Neural cell (in vitro differentiated cells): ENCODE results near the gene LTBP1. TPM values are rescaled to one million over a fixed set of nuclear protein-coding genes. Genes with fewer than 3 reads are reported as not detected.

Source experiments
- H2AFZ ChIP-seq: fragments of 200-600, 300-800 bp; sonication (generic), shearing (Covaris generic); 2 replicates; pipeline ENCODE4 v1.6.0; 2014; ENCODE audit warnings: low read depth, mild to moderate bottlenecking, antibody characterized with exemption, low read length, moderate library complexity
- H3F3A ChIP-seq: fragments of 200-600 bp; shearing (Covaris generic); 2 replicates; pipeline ENCODE4 v1.6.1; 2016; ENCODE audit warnings: mild to moderate bottlenecking, moderate library complexity, mixed read lengths, antibody characterized with exemption, low read length; ENCODE audit not compliant: insufficient read depth, poor library complexity, severe bottlenecking
- H3K27ac ChIP-seq: fragments of 200-600, 300-800 bp; sonication (generic), shearing (Covaris generic); 2 replicates; pipeline ENCODE4 v1.5.1; 2014; ENCODE audit warnings: mild to moderate bottlenecking, low read length, moderate library complexity
- H3K27me3 ChIP-seq: fragments of 300-800, 200-600 bp; sonication (generic), shearing (Covaris generic); 2 replicates; pipeline ENCODE4 v1.6.0; 2014; ENCODE audit warnings: mild to moderate bottlenecking, low read depth, low read length, moderate library complexity; ENCODE audit not compliant: insufficient read depth
- H3K36me3 ChIP-seq: fragments of 300-800, 200-600 bp; sonication (generic), shearing (Covaris generic); 2 replicates; pipeline ENCODE4 v1.5.1; 2014; ENCODE audit warnings: mild to moderate bottlenecking, antibody characterized with exemption, low read length, moderate library complexity; ENCODE audit not compliant: insufficient read depth
- H3K4me2 ChIP-seq: fragments of 300-800, 200-600 bp; sonication (generic), shearing (Covaris generic); 2 replicates; pipeline ENCODE4 v1.6.0; 2014; ENCODE audit warnings: mild to moderate bottlenecking, low read length
- H3K4me3 ChIP-seq: fragments of 300-800, 200-600 bp; sonication (generic), shearing (Covaris generic); 2 replicates; pipeline ENCODE4 v1.5.1; 2014; ENCODE audit warnings: mild to moderate bottlenecking, low read length, moderate library complexity
- H3K79me2 ChIP-seq: fragments of 200-600 bp; shearing (Covaris generic); replicated peaks from 2 replicates; pipeline ENCODE4 v1.6.0; 2014; ENCODE audit warnings: mild to moderate bottlenecking, low read length, moderate library complexity; ENCODE audit not compliant: insufficient read depth
- H3K9ac ChIP-seq: fragments of 300-800, 200-600 bp; sonication (generic), shearing (Covaris generic); 2 replicates; pipeline ENCODE4 v1.6.1; 2016; ENCODE audit warnings: mild to moderate bottlenecking, low read length, mixed read lengths
- H3K9me2 ChIP-seq: fragments of 200-600 bp; shearing (Covaris generic); 2 replicates; pipeline ENCODE4 v1.6.1; 2016; ENCODE audit warnings: mild to moderate bottlenecking, low read length, mixed read lengths; ENCODE audit not compliant: insufficient read depth
- H3K9me3 ChIP-seq: fragments of 200-600, 300-800 bp; sonication (generic), shearing (Covaris generic); 2 replicates; pipeline ENCODE4 v1.6.1; 2016; ENCODE audit warnings: mild to moderate bottlenecking, mixed run types, low read length, moderate library complexity, mixed read lengths
- H4K20me1 ChIP-seq: fragments of 200-600 bp; shearing (Covaris generic); 2 replicates; pipeline ENCODE4 v1.6.1; 2016; ENCODE audit warnings: mild to moderate bottlenecking, mixed run types; ENCODE audit not compliant: insufficient read depth
- EP300 ChIP-seq: fragments of 450-650 bp; conservative IDR thresholded peaks from 2 replicates; pipeline ENCODE4 v1.6.1; 2014; ENCODE audit warnings: antibody characterized with exemption, mild to moderate bottlenecking, moderate library complexity; ENCODE audit not compliant: poor library complexity, severe bottlenecking
- EZH2 ChIP-seq: fragments of 200-600, 300-800 bp; shearing (Covaris generic), sonication (generic); IDR thresholded peaks from 2 replicates; pipeline ENCODE4 v1.6.1; 2014; ENCODE audit warnings: antibody characterized with exemption, low read length, borderline replicate concordance, mild to moderate bottlenecking; ENCODE audit not compliant: insufficient read depth, poor library complexity, severe bottlenecking
- MXI1 ChIP-seq: fragments of 450-650 bp; conservative IDR thresholded peaks from 2 replicates; pipeline ENCODE4 v1.6.1; 2014; ENCODE audit warnings: antibody characterized with exemption, mild to moderate bottlenecking; ENCODE audit not compliant: poor library complexity, severe bottlenecking
- POLR2AphosphoS5 ChIP-seq: IDR thresholded peaks from 2 replicates; pipeline ENCODE4 v1.6.1; 2012
- RAD21 ChIP-seq: fragments of 450-650 bp; conservative IDR thresholded peaks from 2 replicates; pipeline ENCODE4 v1.6.1; 2014; ENCODE audit warnings: antibody characterized with exemption, mild to moderate bottlenecking, moderate library complexity
- SMC3 ChIP-seq: fragments of 450-650 bp; conservative IDR thresholded peaks from 2 replicates; pipeline ENCODE4 v1.6.1; 2014; ENCODE audit warnings: antibody characterized with exemption, mild to moderate bottlenecking, moderate library complexity; ENCODE audit not compliant: poor library complexity
- TAF1 ChIP-seq: IDR thresholded peaks from 2 replicates; pipeline ENCODE4 v1.6.1; 2012; ENCODE audit warnings: low read depth
- polyA plus RNA-seq: library from polyadenylated mRNA; depleted of rRNA; stranded (reverse); fragments of >200 nt; gene quantifications from 2 replicates; pipeline ENCODE4 v1.2.3, GENCODE V29; 2014
- TF ChIP-seq, protein P1 (sequence below): fragments of 450-650 bp; IDR thresholded peaks from 2 replicates; pipeline ENCODE4 v1.5.1; 2014; ENCODE audit warnings: antibody characterized with exemption, mild to moderate bottlenecking, moderate library complexity; ENCODE audit not compliant: poor library complexity, severe bottlenecking
- TF ChIP-seq, protein P2 (sequence below): IDR thresholded peaks from 2 replicates; pipeline ENCODE4 v1.6.1; 2012; ENCODE audit warnings: borderline replicate concordance

Gene LTBP1
- polyA plus RNA-seq, 1 donor from 2014 or later, result 1.8 TPM

DNA sequence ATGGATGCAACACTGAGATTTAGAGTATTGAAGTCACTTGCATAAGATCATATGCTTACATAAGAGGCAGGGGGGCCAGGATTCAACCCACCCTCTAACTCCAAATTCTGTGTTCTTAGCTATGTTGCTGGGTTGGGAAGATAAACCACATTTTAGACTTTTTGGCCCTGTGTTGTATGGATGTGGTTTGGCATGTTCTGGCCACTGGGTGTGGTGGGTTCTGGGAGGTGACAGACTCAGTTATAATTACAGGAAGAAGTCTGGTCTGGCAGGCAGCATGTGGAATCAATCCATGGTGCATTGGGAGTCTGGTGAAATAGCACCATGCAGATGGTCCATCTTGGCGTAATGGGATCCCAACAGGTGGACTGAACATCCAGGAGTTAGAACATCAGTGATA is 138.9 kb downstream of the LTBP1 start:
- Histone ChIP-seq H4K20me1 (no peaks in the 10 kb centered on the region), H3K9ac (no peak overlapping the region), H3K27ac (no peak overlapping the region), H3K9me2 (no peaks in the 10 kb centered on the region), H3F3A (no peaks in the 10 kb centered on the region), H3K79me2 (no peaks in the 10 kb centered on the region), H3K27me3 (no peaks in the 10 kb centered on the region), H2AFZ (no peak overlapping the region), H3K4me2 (no peak overlapping the region), H3K4me3 (no peak overlapping the region), H3K9me3 (no peaks in the 10 kb centered on the region), H3K36me3 (no peaks in the 10 kb centered on the region)
- TF ChIP-seq EP300 (no peak), RAD21 (no peak), TAF1 (no peak), POLR2AphosphoS5 (no peak), MXI1 (no peak), EZH2 (no peak), SMC3 (no peak)
- TF ChIP-seq, protein P1, sequence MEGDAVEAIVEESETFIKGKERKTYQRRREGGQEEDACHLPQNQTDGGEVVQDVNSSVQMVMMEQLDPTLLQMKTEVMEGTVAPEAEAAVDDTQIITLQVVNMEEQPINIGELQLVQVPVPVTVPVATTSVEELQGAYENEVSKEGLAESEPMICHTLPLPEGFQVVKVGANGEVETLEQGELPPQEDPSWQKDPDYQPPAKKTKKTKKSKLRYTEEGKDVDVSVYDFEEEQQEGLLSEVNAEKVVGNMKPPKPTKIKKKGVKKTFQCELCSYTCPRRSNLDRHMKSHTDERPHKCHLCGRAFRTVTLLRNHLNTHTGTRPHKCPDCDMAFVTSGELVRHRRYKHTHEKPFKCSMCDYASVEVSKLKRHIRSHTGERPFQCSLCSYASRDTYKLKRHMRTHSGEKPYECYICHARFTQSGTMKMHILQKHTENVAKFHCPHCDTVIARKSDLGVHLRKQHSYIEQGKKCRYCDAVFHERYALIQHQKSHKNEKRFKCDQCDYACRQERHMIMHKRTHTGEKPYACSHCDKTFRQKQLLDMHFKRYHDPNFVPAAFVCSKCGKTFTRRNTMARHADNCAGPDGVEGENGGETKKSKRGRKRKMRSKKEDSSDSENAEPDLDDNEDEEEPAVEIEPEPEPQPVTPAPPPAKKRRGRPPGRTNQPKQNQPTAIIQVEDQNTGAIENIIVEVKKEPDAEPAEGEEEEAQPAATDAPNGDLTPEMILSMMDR, result no peak
- TF ChIP-seq, protein P2, sequence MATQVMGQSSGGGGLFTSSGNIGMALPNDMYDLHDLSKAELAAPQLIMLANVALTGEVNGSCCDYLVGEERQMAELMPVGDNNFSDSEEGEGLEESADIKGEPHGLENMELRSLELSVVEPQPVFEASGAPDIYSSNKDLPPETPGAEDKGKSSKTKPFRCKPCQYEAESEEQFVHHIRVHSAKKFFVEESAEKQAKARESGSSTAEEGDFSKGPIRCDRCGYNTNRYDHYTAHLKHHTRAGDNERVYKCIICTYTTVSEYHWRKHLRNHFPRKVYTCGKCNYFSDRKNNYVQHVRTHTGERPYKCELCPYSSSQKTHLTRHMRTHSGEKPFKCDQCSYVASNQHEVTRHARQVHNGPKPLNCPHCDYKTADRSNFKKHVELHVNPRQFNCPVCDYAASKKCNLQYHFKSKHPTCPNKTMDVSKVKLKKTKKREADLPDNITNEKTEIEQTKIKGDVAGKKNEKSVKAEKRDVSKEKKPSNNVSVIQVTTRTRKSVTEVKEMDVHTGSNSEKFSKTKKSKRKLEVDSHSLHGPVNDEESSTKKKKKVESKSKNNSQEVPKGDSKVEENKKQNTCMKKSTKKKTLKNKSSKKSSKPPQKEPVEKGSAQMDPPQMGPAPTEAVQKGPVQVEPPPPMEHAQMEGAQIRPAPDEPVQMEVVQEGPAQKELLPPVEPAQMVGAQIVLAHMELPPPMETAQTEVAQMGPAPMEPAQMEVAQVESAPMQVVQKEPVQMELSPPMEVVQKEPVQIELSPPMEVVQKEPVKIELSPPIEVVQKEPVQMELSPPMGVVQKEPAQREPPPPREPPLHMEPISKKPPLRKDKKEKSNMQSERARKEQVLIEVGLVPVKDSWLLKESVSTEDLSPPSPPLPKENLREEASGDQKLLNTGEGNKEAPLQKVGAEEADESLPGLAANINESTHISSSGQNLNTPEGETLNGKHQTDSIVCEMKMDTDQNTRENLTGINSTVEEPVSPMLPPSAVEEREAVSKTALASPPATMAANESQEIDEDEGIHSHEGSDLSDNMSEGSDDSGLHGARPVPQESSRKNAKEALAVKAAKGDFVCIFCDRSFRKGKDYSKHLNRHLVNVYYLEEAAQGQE, result no peak

DNA sequence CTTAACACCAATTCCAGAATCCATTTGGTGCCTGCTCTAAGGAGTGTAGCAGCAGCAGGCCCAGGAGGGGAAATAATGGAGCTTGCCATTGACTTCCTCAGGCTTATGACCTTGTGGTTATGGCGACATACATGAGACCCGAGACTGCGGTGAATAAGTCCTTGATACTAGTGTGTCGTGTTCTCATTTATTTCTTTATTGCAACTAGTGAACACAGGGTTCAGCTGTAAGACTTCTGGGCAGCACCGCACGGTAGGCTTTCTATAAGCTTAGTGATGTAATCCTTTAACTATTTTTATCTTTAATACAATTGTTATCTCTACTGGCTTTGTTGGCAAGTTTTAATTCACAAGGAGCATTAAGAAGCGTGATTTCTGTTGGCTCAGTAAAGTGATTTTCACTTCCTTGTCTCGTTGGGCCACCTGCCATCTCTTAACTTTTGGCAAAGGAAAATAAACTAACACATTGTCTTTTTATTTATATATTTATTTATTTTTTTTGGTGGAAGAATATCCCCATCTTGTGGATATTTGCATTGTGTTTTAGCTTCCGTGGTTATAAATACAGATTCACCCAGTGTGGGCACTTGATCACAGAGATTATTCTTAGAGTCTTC is 139.8 kb downstream of the LTBP1 start:
- no peak overlapping the region for H3K9ac ChIP-seq
- no peak overlapping the region for H3K4me2 ChIP-seq
- no peaks in the 10 kb centered on the region for H4K20me1 ChIP-seq
- H3K9me2 ChIP-seq, result no peaks in the 10 kb centered on the region
- no peak overlapping the region for H3K27ac ChIP-seq
- no peaks in the 10 kb centered on the region for H3K9me3 ChIP-seq
- no peaks in the 10 kb centered on the region for H3K27me3 ChIP-seq
- no peaks in the 10 kb centered on the region for H3K79me2 ChIP-seq
- H3F3A ChIP-seq, result no peaks in the 10 kb centered on the region
- no peak overlapping the region for H3K4me3 ChIP-seq
- no peak overlapping the region for H2AFZ ChIP-seq
- H3K36me3 ChIP-seq, result no peaks in the 10 kb centered on the region
- TF ChIP-seq TAF1, result no peak
